Epithelial cell of prostate (primary cell): Measurements from ENCODE around the gene CCDC121.

Experiments
- DNase-seq: peaks from one replicate; pipeline ENCODE4 v3.0.0-alpha.2; 2011; ENCODE audit warnings: low read depth, low spot score
- H3K27ac ChIP-seq: fragments of 450-650 bp; 2 replicates; pipeline ENCODE4 v1.5.1; 2017; ENCODE audit warnings: mild to moderate bottlenecking

CCDC121 gene

GRCh38 chr2:27628767-27629709 is at the start of gene CCDC121, which contains the start of gene GPN1:
TSS of gene CCDC121 (minus strand) at chr2:27629012. CDS start at chr2:27627799, 1,213 bp downstream.
TSS of gene GPN1 (plus strand) at chr2:27629050. CDS start at chr2:27629059, 9 bp downstream.
- peak; percentile 76 for DNase-seq
- peak within 1 kb of the TSS; percentile 94 for H3K27ac ChIP-seq

- H3K27ac ChIP-seq, result no peak overlapping the region
Measured at GRCh38 chr2:27672723-27673486, 44.1 kb upstream of the CCDC121 start.

GRCh38 chr2:27671235-27671634 is 42.4 kb upstream of the CCDC121 start:
- DNase-seq, result no peak
- H3K27ac ChIP-seq, result no peak overlapping the region

More at GRCh38 chr2:27672723-27673486, 44.1 kb upstream of the CCDC121 start:
- no peak for DNase-seq

- no peak for DNase-seq
- H3K27ac ChIP-seq, result no peak overlapping the region
Measured at GRCh38 chr2:27667446-27667845, 38.6 kb upstream of the CCDC121 start.

- H3K27ac ChIP-seq, result peak overlapping the region; percentile 89
- no peak for DNase-seq
Measured at GRCh38 chr2:27664622-27665363, 36.0 kb upstream of the CCDC121 start.

GRCh38 chr2:27664154-27664574 is 35.4 kb upstream of the CCDC121 start:
- DNase-seq, result no peak
- peak overlapping the region; percentile 89 for H3K27ac ChIP-seq

GRCh38 chr2:27663285-27664153 is 34.7 kb upstream of the CCDC121 start, which contains the start of the genes SLC4A1AP and SUPT7L:
TSS of gene SLC4A1AP (plus strand) at chr2:27663889. CDS start at chr2:27663915, 26 bp downstream.
TSS of gene SUPT7L (minus strand) at chr2:27663614. CDS start at chr2:27662192, 1,422 bp downstream.
- DNase-seq, result peak; percentile 48
- H3K27ac ChIP-seq, result peak within 1 kb of the TSS; percentile 89

GRCh38 chr2:27661371-27661770 is 32.6 kb upstream of the CCDC121 start:
- no peak overlapping the region for H3K27ac ChIP-seq
- DNase-seq, result no peak

GRCh38 chr2:27655155-27655951 is 26.5 kb upstream of the CCDC121 start:
- peak overlapping the region; percentile 5 for H3K27ac ChIP-seq
- DNase-seq, result peak; percentile 59

- no peak for DNase-seq
Measured at GRCh38 chr2:27653397-27653796, 24.6 kb upstream of the CCDC121 start.

GRCh38 chr2:27652790-27653189 is 24.0 kb upstream of the CCDC121 start:
- no peak for DNase-seq
- H3K27ac ChIP-seq, result peak overlapping the region; percentile 64

More at GRCh38 chr2:27653397-27653796, 24.6 kb upstream of the CCDC121 start:
- H3K27ac ChIP-seq, result peak overlapping the region; percentile 64

- H3K27ac ChIP-seq, result peak overlapping the region; percentile 64
- no peak for DNase-seq
Measured at GRCh38 chr2:27652341-27652740, 23.5 kb upstream of the CCDC121 start.

GRCh38 chr2:27651056-27651455 is 22.2 kb upstream of the CCDC121 start:
- no peak overlapping the region for H3K27ac ChIP-seq
- no peak for DNase-seq

GRCh38 chr2:27647737-27648136 is 18.9 kb upstream of the CCDC121 start:
- H3K27ac ChIP-seq, result no peak overlapping the region
- DNase-seq, result no peak

- no peak overlapping the region for H3K27ac ChIP-seq
- DNase-seq, result no peak
Measured at GRCh38 chr2:27647289-27647688, 18.5 kb upstream of the CCDC121 start.

- no peak for DNase-seq
- no peak overlapping the region for H3K27ac ChIP-seq
Measured at GRCh38 chr2:27645197-27645596, 16.4 kb upstream of the CCDC121 start.

GRCh38 chr2:27640722-27641245 is 12.0 kb upstream of the CCDC121 start:
- no peak for DNase-seq
- H3K27ac ChIP-seq, result no peak overlapping the region

GRCh38 chr2:27638709-27639108 is 9.9 kb upstream of the CCDC121 start:
- DNase-seq, result peak; percentile 72
- H3K27ac ChIP-seq, result peak overlapping the region; percentile 91
